ENCODE data around the gene ZNF180.

ZNF180 gene

DNA sequence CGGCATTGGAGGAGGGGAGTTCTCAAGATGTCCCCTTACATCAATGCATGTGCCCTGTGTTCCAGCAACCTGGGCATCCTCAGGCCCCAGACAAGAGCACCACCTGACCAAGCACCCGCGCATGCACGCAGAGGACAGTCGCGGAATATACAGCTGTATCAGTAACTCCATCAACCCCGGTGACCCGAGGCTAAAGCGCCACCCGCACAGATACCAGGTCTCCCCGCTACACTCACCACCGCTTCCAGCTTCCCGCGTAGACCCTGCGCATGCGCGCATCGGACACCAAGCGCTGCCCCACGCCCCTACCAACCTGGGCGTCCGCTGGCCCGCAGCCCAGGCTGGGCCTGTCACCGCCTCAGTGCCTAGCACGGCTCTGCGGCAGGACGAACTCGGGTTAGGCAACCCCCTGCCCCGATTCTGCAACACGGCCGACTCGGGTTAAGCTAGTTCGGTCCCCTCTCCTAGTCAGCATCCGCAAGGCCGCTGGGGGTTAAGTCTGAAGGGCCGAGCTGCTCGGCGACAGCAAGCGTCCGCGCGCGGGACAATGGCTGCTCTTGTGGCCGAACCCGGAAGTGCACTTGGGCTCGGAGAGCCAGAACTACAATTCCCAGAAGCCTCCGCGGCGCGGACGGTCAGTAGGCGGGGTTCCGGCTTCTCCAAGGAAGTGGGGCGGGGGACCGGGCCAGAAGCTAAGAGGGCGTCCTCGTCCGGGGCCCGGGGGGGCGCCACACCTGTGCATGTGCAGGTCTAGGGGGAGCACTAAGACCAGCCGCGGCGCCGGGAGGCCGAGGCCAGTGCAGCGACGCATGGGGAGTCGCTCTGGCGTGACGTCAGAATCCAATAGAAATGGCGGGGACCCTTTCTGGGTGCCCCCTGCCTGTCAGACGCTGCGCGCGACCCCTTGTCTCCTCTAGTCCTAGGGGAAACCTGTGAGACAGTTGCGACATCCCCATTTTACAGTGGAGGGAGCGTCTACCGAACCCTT, at the start of gene ZNF180 (continued):
- TF ChIP-seq, protein P1, sequence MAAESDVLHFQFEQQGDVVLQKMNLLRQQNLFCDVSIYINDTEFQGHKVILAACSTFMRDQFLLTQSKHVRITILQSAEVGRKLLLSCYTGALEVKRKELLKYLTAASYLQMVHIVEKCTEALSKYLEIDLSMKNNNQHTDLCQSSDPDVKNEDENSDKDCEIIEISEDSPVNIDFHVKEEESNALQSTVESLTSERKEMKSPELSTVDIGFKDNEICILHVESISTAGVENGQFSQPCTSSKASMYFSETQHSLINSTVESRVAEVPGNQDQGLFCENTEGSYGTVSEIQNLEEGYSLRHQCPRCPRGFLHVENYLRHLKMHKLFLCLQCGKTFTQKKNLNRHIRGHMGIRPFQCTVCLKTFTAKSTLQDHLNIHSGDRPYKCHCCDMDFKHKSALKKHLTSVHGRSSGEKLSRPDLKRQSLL (tag by site-specific recombination; IDR thresholded peaks at IDR 0.05): no peak
- TF ChIP-seq ZBTB20 (tag by site-specific recombination; IDR thresholded peaks at IDR 0.05) (peak; percentile 94), HOXC10 (CRISPR knock-in tag; IDR thresholded peaks at IDR 0.05) (no peak), GFI1B (tag by site-specific recombination; IDR thresholded peaks at IDR 0.05) (no peak), ZNF561 (tag by site-specific recombination; IDR thresholded peaks at IDR 0.05; ENCODE audit: borderline replicate concordance) (peak; percentile 82; the same call in 1 of the 2 replicates), MEIS1 (CRISPR knock-in tag; IDR thresholded peaks at IDR 0.05; ENCODE audit: borderline replicate concordance) (no peak), ZNF48 (tag by site-specific recombination; IDR thresholded peaks at IDR 0.05) (no peak), ZIC2 (tag by site-specific recombination; IDR thresholded peaks at IDR 0.05) (peak; percentile 37; the same call in 1 of the 2 replicates), ZNF837 (tag by site-specific recombination; IDR thresholded peaks at IDR 0.05) (no peak), ZNF423 (tag by site-specific recombination; IDR thresholded peaks at IDR 0.05) (peak; percentile 54; the same call in 1 of the 2 replicates), KLF1 (tag by site-specific recombination; IDR thresholded peaks at IDR 0.05) (peak; percentile 86), ZNF184 (tag by site-specific recombination; IDR thresholded peaks at IDR 0.05) (no peak), ZNF394 (tag by site-specific recombination; IDR thresholded peaks at IDR 0.05; ENCODE audit: borderline replicate concordance) (peak; percentile 69; the same call in 1 of the 2 replicates), ZNF175 (tag by site-specific recombination; IDR thresholded peaks at IDR 0.05) (no peak), ZNF24 (tag by site-specific recombination; IDR thresholded peaks at IDR 0.05) (peak; percentile 76; the same call in 1 of the 2 replicates), ZNF521 (tag by site-specific recombination; IDR thresholded peaks at IDR 0.05) (no peak), ZNF2 (tag by site-specific recombination; IDR thresholded peaks at IDR 0.05) (peak; percentile 99), GLI4 (tag by site-specific recombination; IDR thresholded peaks at IDR 0.05) (no peak), KLF16 (tag by site-specific recombination; IDR thresholded peaks at IDR 0.05) (peak; percentile 91), ZNF555 (tag by site-specific recombination; conservative IDR thresholded peaks at IDR 0.05) (no peak), KLF9 (tag by site-specific recombination; IDR thresholded peaks at IDR 0.05; ENCODE audit: low read depth) (peak; percentile 82), ZBTB17 (tag by site-specific recombination; IDR thresholded peaks at IDR 0.05) (peak; percentile 93), OSR2 (tag by site-specific recombination; IDR thresholded peaks at IDR 0.05) (no peak), ZEB2 (tag by site-specific recombination; IDR thresholded peaks at IDR 0.05) (peak; percentile 78), ZNF626 (tag by site-specific recombination; IDR thresholded peaks at IDR 0.05) (no peak), ZNF623 (tag by site-specific recombination; IDR thresholded peaks at IDR 0.05) (no peak), ZNF596 (tag by site-specific recombination; IDR thresholded peaks at IDR 0.05) (no peak), SCRT2 (tag by site-specific recombination; IDR thresholded peaks at IDR 0.05) (peak; percentile 78), ZNF658 (tag by site-specific recombination; IDR thresholded peaks at IDR 0.05) (no peak), ZNF214 (tag by site-specific recombination; IDR thresholded peaks at IDR 0.05; ENCODE audit: borderline replicate concordance) (no peak), KLF8 (tag by site-specific recombination; IDR thresholded peaks at IDR 0.05) (peak; percentile 98), ZBTB48 (tag by site-specific recombination; IDR thresholded peaks at IDR 0.05) (peak; percentile 82), ZNF548 (tag by site-specific recombination; IDR thresholded peaks at IDR 0.05) (no peak), SCRT1 (tag by site-specific recombination; IDR thresholded peaks at IDR 0.05; ENCODE audit: borderline replicate concordance) (0 out of 2 replicates have a peak, but pooled peaks have one; percentile 14), ZNF239 (tag by site-specific recombination; IDR thresholded peaks at IDR 0.05) (0 out of 2 replicates have a peak, but pooled peaks have one; percentile 19), TCF7L2 (IDR thresholded peaks at IDR 0.05; ENCODE audit: borderline replicate concordance, low read depth, low read length) (no peak)
- TF ChIP-seq, protein P2, sequence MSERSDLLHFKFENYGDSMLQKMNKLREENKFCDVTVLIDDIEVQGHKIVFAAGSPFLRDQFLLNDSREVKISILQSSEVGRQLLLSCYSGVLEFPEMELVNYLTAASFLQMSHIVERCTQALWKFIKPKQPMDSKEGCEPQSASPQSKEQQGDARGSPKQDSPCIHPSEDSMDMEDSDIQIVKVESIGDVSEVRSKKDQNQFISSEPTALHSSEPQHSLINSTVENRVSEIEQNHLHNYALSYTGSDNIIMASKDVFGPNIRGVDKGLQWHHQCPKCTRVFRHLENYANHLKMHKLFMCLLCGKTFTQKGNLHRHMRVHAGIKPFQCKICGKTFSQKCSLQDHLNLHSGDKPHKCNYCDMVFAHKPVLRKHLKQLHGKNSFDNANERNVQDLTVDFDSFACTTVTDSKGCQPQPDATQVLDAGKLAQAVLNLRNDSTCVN (tag by site-specific recombination; optimal IDR thresholded peaks at IDR 0.05): peak; percentile 81
- TF ChIP-seq, protein P3, sequence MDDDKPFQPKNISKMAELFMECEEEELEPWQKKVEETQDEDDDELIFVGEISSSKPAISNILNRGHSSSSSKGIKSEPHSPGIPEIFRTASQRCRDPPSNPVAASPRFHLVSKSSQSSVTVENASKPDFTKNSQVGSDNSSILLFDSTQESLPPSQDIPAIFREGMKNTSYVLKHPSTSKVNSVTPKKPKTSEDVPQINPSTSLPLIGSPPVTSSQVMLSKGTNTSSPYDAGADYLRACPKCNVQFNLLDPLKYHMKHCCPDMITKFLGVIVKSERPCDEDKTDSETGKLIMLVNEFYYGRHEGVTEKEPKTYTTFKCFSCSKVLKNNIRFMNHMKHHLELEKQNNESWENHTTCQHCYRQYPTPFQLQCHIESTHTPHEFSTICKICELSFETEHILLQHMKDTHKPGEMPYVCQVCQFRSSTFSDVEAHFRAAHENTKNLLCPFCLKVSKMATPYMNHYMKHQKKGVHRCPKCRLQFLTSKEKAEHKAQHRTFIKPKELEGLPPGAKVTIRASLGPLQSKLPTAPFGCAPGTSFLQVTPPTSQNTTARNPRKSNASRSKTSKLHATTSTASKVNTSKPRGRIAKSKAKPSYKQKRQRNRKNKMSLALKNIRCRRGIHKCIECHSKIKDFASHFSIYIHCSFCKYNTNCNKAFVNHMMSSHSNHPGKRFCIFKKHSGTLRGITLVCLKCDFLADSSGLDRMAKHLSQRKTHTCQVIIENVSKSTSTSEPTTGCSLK (tag by site-specific recombination; IDR thresholded peaks at IDR 0.05): no peak
